CD4-positive, alpha-beta T cell treated with Interleukin-17A for 1 hour (primary cell): Measurements from ENCODE around the gene ANKRD62.

Source experiments
- DNase-seq: peaks from one replicate; pipeline ENCODE4 v3.0.0-alpha.2; 2020

Gene ANKRD62

GRCh38 chr18:12093520-12094257 lies at the start of gene ANKRD62:
TSS of gene ANKRD62 (plus strand) at chr18:12093843. CDS start at chr18:12094018, 175 bp downstream.
- DNase-seq, result no peak

- no peak for DNase-seq
Observed at GRCh38 chr18:12044591-12044990, 49.1 kb upstream of the ANKRD62 start.

GRCh38 chr18:12046046-12046750 lies 47.4 kb upstream of the ANKRD62 start:
- DNase-seq, result no peak

- DNase-seq, result no peak
Observed at GRCh38 chr18:12046751-12047335, 46.8 kb upstream of the ANKRD62 start.

GRCh38 chr18:12048010-12048826 lies 45.4 kb upstream of the ANKRD62 start:
- no peak for DNase-seq

- no peak for DNase-seq
Observed at GRCh38 chr18:12048827-12049175, 44.8 kb upstream of the ANKRD62 start.

GRCh38 chr18:12049978-12050811 lies 43.4 kb upstream of the ANKRD62 start:
- no peak for DNase-seq

GRCh38 chr18:12052866-12053265 lies 40.8 kb upstream of the ANKRD62 start:
- no peak for DNase-seq

- no peak for DNase-seq
Observed at GRCh38 chr18:12053289-12053688, 40.4 kb upstream of the ANKRD62 start.

GRCh38 chr18:12056034-12056883 lies 37.4 kb upstream of the ANKRD62 start:
- DNase-seq, result no peak

- DNase-seq, result no peak
Observed at GRCh38 chr18:12056884-12057402, 36.7 kb upstream of the ANKRD62 start.

GRCh38 chr18:12057419-12058039 lies 36.1 kb upstream of the ANKRD62 start:
- DNase-seq, result no peak

- DNase-seq, result no peak
Observed at GRCh38 chr18:12059334-12060181, 34.1 kb upstream of the ANKRD62 start.

GRCh38 chr18:12060182-12060870 lies 33.3 kb upstream of the ANKRD62 start:
- no peak for DNase-seq

- no peak for DNase-seq
Observed at GRCh38 chr18:12061685-12062084, 32.0 kb upstream of the ANKRD62 start.

- no peak for DNase-seq
Observed at GRCh38 chr18:12062974-12063373, 30.7 kb upstream of the ANKRD62 start.

- no peak for DNase-seq
Observed at GRCh38 chr18:12064086-12064763, 29.4 kb upstream of the ANKRD62 start.

GRCh38 chr18:12065397-12065796 lies 28.2 kb upstream of the ANKRD62 start:
- no peak for DNase-seq
